Myocyte (in vitro differentiated cells): ENCODE results near the gene GPR4. TPM values are rescaled to one million over a fixed set of nuclear protein-coding genes. Genes with fewer than 3 reads are reported as not detected.
A peak's percentile ranks its signal among the peaks of the same experiment; 100 is the strongest.

Experiments
- DNase-seq: peaks from one replicate; pipeline ENCODE4 v3.0.0-alpha.2; 2012; ENCODE audit warnings: low read depth
- total RNA-seq: library from RNA; depleted of rRNA; stranded (reverse); fragments of >200 nt; gene quantifications from 2 replicates; pipeline ENCODE4 v1.2.3, GENCODE V29; 2014

Gene GPR4
- total RNA-seq, 1 donor from 2014 or later, result not detected

GRCh38 chr19:45590300-45591003 lies 11.6 kb downstream of the GPR4 start:
- no peak for DNase-seq

GRCh38 chr19:45589768-45590167 lies 12.2 kb downstream of the GPR4 start:
- DNase-seq, result no peak

DNA sequence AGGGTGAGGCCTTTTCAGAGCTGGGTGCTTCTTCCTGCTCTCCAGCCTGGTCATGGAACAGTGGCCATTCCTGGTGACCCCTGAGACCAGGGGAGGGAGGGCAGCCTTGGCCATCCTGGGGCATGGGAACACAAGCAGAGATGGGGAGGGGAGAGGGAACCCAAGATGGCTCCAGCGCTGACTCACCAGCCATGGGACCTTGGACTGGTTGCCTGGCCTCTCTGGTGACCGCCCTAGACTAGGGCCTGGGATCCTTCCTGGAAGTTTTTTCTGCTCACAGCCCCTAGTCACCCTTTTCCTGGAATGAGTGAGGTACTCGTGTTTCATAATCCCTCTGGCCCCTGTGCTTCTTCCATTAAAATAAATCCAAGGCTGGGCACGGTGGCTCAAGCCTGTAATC lies 14.1 kb downstream of the GPR4 start:
- DNase-seq, result no peak

GRCh38 chr19:45585158-45585577 lies 16.8 kb downstream of the GPR4 start:
- no peak for DNase-seq

DNA sequence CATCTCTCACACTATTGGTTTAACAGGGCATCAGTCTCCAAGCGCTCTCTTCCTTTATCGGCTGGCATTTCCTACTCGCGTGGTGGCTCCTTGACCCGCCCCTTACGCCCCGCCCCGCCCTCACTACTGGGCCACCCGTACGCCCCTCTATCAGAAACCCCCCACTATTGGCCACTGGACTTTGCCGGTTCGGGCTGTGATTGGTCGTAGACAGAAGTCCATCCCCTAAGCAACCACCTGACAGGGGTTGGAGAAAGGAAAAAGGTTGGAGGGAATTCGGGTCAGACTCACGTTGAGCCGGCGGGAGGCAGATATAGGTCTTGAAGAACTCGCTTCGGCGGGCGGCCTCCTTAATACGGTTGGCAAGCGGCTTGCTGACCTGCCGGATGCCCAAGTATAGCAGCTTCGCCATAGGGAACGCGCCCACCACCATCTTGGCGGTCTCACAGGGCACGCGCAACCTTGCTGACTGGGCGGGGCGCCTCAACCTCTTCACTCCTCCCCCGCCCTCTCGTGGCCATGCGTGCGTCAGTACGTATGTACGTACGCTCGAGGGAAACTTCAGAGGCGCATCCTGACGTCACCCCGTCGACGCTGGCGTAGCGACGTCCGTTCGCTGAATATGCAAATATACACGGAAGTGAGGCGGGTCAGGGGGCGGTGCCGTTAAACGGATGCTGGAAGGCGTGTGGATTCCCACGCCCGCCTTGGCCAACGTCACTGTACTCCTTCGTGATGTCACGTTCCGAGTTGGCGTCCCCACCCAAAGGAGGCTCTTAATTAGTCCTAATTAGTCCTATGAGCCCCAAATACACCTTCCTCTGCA lies 17.5 kb downstream of the GPR4 start, which contains the start of gene OPA3:
Gene OPA3, minus strand, starts transcription at position 471 of the 826 bp plus-strand sequence. Its CDS starts 38 bp downstream, at position 433.
- peak; percentile 100 for DNase-seq

GRCh38 chr19:45581576-45581975 lies 20.4 kb downstream of the GPR4 start:
- no peak for DNase-seq

DNA sequence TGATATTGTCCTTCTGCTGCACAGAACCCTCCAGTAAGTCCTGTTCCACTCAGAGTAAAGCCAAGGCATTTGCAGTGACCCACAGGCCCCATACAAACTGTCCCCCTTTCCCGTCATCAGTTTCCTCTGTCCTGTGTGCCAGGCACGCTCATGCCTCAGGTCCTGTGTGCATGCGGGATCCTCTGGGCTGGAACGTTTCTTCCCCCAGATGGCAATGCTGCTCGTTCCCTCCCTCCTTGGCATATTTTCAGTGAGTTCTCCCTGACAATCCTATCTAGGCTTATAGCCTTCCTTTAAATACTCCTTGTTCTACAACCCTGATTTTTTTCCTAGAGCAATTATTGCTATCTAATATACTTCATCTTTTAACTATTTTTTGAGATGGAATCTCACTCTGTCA lies 23.2 kb downstream of the GPR4 start:
- DNase-seq, result no peak

DNA sequence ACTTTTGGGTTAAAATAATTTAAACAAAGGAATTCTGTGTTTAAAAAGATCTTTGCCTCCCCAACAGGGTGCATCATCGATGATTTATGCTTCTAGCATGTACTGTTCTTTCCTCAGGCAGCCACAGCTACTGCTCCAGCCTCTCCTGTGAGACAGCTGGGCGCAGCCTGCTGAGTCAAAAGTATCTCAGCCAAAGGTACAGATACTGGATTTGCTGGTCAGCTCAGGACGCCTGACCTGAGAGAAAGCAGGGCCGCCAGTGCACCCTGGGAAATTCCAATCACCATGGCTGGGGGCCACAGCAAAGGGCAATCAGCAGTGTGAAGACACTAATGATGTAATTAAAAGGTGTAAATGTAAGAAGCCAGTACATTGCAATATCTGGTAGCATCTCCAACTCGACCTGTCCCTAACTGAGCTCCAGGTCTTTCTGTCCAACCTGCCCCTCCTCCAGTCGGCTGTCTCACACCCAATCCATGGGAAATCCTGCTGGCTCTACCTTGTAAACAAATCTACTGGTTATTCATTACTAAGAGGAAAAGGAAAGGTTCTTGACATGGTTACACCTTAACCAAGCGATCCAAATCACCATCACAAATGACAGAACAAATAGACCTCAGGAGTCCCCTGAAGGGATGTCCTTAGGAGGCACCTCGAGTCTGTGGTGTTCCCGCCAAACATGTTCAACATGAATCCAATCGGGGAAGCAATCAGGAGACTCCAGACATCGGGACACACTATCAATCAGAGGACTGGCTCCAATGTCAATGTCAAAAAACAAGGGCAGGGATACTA lies 24.7 kb downstream of the GPR4 start:
- peak; percentile 82 for DNase-seq

- no peak for DNase-seq
Observed at GRCh38 chr19:45576682-45577081, 25.3 kb downstream of the GPR4 start.

DNA sequence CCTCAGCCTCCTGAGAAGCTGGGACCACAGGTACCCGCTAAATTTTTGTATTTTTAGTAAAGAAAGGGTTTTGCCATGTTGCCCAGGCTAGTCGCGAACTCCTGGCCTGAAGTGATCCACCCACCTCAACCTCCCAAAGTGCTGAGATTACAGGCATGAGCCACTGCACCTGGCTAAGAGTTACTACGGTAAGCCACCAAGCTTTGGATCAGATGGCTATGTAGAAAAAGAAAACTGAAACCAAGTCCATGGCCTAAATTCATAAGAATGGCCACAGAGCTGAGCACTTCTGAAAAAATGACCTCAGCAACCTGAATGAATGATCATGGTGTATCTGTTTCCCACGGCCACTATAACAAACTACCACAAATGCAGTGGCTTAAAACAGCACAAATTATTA lies 26.8 kb downstream of the GPR4 start:
- DNase-seq, result no peak

DNA sequence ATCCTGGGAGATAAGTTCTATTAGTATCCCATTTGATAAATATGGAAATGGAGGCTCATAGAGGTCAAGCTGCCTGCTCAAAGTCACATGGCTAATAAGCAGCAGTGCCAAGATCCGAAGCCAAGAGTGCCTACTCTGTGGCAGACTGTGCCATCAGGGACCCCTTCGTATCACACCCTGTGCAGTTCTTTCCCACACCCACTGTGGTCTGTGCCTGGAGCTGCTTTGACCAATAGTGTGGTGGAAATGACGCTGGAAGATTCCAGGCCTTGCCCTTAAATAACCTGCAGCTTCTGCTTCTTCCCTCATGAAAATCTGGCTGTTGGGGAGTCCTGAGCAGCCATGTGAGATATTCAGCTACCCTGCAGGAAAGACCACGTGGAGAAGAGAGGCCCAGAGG lies 27.5 kb downstream of the GPR4 start:
- peak; percentile 78 for DNase-seq

DNA sequence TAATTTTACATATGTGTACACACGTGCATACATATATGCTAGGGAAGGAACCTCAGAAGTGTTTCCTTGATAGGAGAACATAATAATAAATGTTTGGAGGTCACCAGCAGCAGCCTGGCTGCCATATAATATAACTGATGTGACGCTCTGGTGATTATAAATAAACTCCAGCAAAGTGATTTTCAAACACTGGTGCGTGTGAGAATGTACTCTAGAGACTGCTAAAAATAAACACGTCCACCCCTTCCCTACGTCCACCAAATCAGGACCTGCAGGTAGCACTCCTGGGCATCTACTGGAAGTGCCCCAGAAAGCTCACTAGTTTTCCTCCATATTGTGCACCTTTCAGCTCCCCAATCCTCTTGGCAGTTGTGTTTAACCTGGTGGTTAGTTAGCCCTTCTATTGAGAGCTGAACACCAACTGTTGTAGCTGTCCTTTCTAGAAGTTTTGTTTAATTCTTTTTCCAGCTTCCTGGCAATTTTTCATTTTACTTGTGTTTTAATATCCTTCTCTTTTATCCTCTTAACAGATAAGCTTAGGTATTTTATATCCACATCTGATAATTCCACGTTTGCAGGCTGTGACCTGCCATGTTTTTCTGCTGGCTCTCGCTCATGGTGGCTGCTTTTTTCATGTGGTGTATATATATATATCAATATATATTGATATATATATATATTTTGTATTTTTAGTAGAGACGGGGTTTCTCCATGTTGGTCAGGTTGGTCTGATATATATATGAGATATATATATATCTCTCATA lies 30.4 kb downstream of the GPR4 start:
- DNase-seq, result no peak

GRCh38 chr19:45569619-45570421 lies 32.2 kb downstream of the GPR4 start:
- DNase-seq, result peak; percentile 55

DNA sequence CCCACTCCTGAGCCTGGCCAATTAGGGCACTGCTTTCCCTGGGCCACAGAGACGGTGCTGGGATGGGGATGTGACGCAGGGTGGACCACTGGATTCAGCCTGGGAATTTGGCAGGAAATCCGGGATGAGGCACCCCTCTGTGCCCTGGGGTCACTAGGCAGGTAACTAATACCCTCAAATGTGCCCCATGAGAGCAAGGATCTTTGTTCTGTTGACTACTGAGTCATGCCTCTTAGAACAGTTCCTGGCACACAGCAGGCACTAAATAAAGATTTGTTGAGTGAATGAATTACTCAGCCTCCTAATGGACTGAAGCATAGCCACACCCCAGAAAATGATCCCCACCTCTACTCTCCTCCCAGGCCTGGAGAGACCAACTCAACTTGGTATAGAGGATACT lies 33.3 kb downstream of the GPR4 start:
- DNase-seq, result peak; percentile 69

DNA sequence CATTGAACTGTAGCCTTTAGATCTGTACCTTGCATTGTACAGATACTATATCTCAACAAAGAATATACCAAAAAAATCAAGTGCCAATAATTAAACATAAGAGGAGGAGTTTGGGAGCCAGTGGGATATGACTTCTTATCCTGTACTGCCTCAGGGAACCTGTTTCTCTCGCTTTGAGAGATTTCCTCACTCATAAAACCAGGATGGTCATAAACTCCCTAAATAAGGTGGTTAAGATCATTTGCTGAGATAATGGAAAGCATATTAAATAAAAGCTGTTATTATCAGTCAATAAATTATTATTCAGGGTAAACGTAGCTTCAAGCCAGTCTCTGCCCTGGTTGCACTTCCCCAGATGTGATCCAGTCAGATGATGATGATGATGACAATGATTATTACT lies 34.4 kb downstream of the GPR4 start:
- DNase-seq, result no peak

GRCh38 chr19:45564131-45564780 lies 37.8 kb downstream of the GPR4 start:
- no peak for DNase-seq

GRCh38 chr19:45560686-45561085 lies 41.3 kb downstream of the GPR4 start:
- no peak for DNase-seq

GRCh38 chr19:45560038-45560437 lies 42.0 kb downstream of the GPR4 start:
- no peak for DNase-seq

DNA sequence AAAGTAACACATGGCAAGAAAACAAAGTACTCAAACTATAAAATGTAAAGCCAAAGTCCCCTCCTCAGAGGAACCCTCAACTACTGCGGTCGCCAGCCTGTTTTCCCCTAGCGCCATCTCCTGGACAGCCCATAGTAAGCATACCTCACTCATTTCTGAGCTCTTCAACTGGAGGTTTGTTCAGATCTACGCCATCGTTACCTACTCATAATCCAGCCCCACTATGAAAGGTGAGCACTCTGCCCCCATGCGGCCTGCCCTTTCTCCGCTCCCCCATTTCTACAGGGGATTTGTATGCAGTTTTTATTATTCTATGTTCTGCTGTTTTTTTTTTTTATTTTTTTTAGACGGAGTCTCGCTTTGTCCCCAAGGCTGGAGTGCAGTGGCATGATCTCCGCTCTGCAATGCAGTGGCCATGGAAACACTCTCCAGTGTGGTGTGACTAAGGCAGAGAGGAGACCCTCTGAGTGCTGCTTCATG lies 43.6 kb downstream of the GPR4 start:
- peak; percentile 24 for DNase-seq
